Stimulated activated naive CD4-positive, alpha-beta T cell treated with Interleukin-2 at 50 U/mL for 16 hours (primary cell): Measurements from ENCODE around the gene LHFPL3.

ENCODE experiments used
- DNase-seq: peaks from one replicate; lab custom pipeline; 2025; lab: John Stamatoyannopoulos, UW

LHFPL3 gene

DNA sequence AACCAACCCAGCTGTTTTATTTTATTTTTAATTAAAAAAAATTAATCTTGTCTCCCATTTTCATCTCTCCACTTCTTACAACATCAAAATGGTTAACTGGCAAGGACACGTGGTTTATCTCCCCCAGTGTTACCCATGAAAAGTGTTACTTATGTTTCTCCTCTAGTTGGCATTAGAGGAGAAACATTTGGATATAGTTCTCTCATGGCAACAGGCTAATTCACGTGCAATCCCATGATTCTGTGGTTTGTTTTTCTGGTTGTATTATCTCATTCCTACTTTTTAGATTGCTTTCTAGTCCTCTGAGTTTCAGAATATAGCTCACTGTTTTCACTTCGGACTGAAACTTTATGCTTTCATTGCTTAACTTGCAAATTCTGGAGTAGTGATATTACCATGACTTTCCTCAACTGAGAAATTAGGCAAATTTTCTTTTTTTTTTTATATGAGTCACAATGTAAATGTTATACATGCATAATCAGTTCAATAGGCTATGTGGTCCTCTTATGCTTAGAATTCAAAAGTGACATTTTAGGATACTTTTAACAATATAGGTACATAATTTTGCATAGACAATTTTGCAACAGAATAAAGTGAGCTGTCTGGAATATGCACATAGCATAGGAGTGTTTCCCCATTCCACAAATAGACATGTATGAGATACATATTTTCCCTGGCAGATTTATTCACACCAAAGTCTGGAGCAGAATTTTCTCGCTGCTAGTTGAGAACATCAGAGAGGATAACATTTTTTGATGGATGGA lies 43.0 kb downstream of the LHFPL3 start:
- DNase-seq, result no peak

DNA sequence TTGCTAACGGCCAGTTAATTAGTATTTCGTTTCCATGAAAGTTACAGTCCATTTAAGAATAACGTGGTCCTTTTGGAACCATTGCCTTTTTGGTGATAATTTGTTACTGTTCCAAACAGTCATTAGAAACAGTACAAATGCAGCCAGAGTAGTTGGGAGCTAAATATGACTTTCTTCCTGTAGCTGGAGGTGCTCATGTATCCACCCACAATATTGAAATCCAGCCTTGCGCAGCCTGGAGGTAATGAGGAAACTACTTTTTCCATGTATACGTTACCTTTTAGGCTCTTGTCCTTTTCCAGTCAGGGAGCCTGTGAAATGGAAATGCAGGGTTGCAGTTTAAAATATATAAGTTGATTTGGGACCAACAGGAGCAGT lies 43.6 kb downstream of the LHFPL3 start:
- DNase-seq, result no peak

DNA sequence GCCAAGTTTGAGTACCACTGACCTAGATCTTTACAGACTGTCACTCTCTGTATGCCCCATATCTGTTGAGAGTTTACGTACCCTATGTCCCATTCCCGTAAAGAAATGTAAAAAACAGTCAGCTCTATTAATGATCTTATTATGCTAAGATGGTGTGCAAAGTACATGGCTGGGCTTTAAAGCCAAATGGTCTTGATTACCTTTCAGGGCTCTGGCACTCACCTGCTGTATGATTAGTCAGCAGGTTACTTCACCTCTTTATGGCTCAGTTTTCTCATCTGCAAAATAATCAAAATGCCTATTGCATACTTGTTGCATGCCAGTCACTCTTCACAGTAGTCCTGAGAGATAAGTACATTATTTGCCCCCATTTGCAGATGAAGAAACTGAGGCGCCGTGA lies 54.2 kb downstream of the LHFPL3 start:
- DNase-seq, result no peak

DNA sequence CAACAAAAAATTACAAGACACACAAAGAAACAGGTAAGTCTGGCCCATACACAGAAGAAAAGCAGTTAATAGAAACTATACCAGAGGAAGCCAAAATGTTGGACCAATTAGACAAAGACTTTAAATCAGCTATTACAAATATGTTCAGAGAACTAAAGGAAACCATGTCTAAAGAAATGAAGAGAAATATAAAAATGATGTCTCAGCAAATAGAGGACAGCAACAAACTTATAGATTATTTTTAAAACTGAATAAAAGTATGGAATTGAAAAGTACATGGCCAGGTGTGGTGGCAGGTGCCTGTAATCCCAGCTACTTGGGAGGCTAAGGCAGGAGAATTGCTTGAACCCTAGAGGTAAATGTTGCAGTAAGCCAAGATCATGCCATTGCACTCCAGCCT lies 58.5 kb downstream of the LHFPL3 start:
- no peak for DNase-seq

DNA sequence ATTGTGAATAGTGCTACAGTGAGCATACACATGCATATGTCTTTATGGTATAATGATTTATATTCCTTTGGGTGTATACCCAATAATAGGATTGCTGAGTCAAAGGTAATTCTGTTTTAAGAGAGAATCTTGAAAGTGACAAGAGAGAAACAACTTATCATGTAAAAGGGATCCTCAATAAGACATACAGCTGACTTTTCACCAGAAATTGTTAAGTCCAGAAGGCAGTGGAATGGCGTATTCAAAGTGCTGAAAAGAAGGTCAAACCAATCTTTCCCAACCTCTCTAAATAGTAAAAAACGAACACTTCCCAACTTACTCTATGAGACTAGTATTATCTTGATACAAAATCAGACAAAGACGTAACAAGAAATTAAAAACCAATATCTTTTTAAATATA lies 59.8 kb downstream of the LHFPL3 start:
- DNase-seq, result no peak

DNA sequence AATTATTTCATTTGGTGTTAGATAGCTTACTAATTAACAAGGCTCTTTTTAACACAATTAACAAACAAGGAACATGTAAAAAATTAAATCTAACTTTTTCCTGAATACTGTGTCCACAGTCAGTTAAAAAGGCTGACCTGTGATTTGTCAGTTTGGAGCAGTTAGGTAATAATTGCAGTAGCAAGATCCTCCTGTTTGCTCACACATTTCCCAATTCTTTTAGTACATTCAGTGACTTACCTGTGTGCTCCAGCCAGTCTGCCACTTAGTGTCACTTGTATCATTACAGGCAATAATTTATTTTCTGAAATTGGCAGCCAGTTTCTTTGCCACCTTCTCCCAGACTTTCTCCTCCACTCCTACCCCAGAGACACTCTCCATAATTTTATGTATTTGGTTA lies 66.8 kb downstream of the LHFPL3 start:
- DNase-seq, result no peak

DNA sequence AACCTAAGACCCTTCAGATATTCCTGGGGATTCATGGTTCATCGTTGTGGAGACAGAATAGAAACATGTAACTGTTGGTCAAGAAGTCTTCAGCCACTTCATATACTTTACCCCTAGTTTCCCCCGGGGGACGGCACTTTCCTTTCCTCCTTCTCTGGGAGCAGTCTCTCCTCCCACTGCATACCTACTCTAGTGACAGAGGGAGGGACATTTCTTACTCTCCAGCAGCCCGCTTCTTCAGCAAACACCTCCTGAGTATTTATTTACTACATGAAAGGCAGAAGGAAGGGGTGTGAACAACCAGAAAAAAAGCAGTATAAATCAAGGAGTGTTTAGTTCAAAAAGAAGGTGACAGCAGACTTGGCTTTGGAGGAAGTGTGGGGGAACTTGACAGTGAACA lies 69.0 kb downstream of the LHFPL3 start:
- no peak for DNase-seq

DNA sequence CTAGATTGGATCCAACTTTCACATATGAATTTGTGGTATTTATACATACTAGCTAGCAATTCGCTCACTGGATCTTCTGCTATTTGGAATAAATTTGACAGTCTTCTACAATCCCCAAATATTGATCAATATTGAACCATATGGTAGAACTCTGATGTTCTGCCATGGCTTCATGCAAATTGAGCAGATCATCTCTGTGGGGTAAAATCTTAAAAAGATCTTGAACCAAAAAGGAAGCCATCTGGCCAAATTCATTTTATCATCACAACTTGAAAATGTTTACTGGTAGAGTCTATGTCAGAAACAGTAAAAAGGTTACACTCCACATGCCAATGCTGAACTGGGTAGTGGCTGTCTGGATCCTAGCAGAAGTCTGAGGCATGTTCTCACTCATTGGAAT lies 80.0 kb downstream of the LHFPL3 start:
- no peak for DNase-seq

DNA sequence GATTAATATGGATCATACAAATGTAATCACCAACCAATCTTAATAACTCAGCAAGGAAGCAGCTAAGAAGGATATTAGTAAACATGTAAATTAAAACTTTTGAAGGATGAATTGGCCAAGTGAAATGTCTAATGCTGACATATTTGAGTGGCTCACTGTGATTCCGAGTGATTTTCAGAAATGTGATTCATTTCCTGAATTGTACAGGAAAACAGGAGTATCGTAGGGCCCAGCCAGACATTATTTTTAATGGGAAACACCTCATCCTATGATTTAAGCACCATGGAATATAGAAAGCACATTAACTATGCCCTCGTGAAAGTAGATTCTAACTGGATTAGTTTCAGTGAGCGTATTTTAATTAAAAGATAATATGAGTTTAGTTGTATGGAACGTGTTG lies 82.3 kb downstream of the LHFPL3 start:
- no peak for DNase-seq

DNA sequence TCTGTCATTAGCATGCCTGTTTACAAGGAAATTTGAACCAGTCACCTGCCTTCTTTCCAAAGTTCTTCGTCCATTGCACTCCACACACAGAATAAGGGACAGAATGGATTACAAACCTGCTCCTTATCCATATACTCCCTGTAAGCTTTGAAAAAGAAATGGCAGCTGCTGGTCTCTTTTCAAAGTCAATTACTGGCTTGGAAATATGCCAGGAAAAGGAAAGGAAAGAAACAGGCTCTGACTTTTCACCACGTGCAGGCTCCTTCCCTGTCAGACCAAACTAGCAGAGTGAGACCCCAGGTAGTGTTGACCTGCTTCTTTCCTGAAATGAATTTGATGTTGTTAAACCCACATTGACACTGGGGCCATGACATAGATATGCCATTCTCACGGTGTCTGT lies 84.5 kb downstream of the LHFPL3 start:
- DNase-seq, result no peak

DNA sequence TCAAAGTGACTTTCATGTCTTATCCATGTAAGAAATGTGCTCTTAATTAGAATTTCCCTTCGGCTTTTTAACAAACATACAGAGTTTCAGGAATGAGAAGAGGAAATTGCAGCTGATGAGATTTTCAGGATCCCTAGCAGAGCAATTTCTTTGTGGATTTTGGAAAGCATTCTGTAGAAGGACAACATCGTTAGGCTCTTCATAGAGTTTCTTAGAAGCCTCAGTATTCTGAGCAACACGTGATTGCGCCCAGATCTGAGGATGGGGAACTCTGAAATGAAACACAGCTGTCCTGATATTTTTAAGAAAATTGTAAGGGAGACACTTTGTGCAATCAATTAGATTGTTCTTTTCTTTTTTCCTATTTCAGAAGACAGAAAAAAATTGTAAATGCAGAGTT lies 85.8 kb downstream of the LHFPL3 start:
- DNase-seq, result no peak

DNA sequence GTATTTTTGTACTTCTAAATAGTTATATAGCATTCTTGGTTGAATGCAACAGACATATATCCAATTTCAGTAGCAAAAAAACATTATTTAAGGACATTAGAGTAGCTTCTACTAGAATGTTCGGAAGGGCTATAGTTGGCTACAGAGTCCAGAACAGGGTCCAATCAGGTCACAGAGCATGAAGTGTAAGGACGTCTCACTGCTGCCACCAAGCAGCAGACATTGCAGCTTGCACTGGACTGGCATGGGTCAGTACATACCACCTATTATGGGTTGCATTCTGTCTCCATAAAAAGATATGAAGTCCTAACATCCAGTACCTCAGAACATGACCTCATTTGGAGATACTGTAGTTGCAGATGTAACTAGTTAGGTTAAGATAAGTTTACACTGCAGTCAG lies 87.3 kb downstream of the LHFPL3 start:
- no peak for DNase-seq

DNA sequence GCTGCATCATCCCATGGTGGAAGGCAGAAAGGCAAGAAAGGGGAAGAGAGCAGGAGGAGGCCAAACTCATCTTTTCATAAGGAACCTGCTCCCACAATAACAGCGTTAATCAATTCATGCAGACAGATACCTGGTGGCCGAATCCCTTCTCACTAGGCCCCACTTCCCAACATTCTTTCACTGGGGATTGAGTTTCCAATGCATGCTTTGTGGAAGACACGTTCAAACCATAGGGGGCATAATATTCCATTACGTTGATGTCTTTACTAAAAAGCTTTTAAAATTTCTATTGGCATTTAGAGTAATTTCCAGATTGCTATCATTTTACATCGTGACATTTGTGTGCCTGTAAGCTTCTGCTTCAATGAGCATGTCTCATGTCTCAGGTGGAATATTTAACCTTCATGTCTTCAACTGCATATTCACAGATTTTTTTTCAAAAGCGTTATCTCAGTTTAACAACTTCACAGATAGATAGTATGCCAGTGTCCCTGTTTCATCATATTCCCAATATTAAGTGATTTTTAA lies 88.5 kb downstream of the LHFPL3 start:
- no peak for DNase-seq

DNA sequence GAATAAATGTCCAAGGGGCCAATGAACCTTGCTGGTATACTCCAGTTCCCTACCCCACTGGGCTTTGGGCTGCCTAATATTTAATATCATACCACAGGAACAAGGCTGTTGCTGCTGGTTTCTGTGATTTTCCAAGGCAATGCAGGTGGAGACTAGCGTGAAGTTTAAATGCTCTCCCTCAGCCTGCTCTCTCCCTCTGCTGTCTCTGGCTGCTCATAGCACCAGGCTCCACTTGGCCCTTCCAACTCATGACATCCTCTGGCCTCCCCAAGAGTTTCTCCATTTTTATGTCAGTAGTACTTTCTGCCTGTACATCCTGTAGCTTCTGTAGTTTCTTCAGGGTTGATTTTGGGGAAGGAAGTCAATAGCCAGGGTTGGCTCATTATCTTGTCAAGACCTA lies 103.5 kb downstream of the LHFPL3 start:
- DNase-seq, result no peak

DNA sequence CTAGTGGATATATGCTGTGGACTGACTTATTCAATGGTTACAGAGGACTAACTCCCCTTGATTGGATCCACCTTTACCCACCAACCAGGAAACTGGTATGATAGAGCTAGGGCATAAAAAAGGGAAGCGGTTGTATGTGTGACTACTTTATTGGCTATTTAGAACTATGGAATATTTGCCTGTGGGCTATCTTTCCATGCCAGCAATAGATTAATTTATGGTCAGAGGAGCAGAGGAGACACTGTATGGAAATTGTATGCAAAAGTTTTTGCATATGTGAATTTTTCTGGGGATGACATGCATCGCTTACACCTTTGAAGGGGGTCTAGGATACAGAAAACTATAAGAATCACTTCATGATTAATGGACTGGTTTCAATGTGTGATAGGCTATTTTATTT lies 105.7 kb downstream of the LHFPL3 start:
- no peak for DNase-seq

DNA sequence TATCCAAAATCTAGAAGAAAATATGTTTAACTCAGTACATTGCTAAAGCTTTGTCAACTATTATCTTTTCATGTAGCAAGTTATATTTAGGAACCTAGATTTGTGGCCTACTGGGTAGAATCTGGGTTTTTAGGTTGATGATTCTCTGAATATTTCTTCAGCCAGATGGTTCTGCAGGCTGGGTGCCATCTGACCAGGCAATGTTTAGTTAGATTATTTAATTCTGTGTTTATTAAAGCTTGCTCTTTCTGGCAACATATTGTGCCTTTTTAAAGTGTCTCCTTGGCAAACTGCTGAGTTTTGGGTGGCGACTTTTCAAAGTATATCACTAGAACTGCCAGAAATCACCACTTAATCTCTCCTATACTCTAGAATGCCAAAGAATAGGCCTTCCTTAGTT lies 114.1 kb downstream of the LHFPL3 start:
- no peak for DNase-seq

DNA sequence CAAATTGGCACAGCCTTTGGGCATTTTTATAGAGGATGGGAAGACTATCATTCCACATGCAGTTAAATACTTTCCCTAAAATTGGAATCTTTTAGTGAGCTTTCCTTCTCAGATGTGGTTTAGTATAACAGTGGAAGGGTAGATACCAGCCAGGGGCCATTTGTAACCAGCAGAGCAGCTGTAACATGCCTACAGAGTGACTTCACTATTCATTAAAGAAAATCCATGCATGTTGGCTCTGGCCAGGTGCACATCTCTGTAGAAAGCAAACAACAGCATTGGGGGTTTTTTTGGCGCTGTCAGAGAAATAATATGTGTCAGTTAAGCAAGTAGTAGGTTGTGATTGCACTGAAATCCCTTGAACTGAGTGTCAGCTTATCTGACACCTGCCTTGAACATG lies 115.6 kb downstream of the LHFPL3 start:
- no peak for DNase-seq

DNA sequence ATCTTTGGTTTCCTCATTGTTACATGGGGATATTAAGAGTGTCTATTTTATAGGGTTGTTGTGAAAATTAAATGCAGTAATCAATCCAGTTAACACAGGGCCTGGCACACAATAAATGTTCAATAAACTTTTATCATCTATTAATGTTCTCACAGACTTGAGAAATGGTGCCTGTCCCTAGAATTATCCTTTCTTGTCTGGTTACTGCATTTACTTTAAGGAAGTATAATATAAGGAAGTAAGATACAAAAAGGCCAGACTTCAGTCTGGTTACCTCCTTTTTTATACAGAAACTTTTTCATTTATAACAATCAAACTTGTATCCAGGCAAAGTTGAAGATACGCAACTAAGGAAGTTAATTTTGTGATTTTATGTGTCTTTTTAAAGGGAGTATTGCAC lies 117.0 kb downstream of the LHFPL3 start:
- no peak for DNase-seq

DNA sequence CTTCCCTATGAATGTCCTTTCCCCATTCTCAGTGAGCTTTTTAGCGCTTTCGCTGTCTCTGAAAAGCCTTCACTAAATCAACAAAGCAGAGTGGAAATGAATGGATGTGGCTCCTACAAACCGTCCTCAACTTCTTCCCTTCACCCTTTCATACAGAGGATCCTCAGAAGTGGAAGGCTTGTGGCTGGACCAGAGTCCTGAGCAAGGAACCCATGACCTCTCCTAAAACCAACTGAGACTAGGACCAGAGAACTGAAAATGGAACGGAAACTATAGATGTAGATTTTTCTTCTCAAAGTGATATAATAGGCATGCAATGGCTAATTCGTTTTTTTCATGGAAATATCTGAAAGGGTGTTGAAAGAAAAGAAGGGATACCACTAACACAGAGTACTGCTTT lies 122.5 kb downstream of the LHFPL3 start:
- no peak for DNase-seq

DNA sequence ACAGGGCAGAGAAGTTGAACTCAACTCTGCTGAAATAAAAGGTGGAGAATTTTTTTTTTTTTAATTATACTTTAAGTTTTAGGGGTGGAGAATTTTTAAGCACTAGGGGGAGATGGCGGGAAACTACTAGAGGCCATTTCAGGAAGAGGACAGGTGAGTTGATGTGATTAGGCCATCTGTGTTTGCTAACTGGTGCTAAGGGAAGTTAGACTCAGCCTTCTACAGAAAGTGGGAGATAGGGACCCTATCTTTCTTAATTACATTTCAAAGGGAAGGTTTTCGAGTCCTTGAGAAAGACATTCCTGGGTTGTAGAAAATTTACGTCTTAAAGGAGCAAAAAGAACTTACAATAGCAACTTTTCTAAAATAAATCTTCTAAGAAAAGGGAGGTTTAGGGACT lies 124.8 kb downstream of the LHFPL3 start:
- DNase-seq, result no peak

DNA sequence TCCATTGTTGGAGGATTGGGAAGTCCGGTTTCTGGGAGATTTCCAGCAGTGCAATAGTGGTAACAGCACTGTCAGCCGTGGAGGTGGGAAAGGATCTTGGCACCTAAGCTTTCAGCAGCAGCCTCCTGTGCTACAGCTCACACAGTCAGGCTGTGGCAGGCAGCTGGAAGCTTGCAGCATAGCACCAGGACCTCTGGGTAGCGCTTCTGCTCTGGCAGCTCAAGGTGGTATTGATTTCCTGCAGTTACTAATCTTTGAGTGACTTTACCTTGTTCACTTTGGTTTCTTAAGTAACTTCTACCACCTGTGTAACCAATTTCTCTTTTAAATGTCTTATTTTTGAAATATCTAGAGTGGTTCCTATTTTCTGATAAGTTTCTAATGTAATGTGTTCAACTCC lies 130.5 kb downstream of the LHFPL3 start:
- no peak for DNase-seq

DNA sequence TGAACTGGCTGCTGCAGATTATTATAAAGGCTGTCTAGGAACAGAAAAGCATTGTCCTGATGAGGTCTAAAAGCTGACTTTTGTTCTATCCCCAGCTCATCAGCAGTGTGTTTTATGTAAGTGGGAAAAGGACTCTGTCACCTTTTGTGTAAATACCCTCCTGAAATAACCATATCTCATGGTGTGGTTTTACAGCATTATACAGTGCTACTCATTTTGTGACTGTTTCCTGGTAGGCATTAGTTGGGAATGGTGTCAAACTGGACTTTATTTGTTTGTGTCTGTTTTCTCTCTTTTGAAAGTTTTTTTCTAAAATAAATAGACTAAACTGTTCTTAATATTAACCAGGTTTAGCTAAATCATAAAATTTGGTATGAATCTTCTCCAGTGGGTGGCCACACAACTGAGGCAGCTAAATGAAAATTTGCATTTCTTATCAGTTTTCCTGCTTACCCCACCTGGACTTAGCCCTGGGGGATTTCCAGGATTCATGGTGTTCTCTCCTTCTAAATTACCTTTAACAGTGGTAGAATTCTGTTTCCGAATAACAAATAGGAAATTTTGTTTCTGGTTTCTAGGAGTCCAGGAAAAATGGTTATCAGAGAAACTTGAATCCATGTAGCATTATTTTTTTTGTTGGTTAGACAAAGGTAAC lies 140.9 kb downstream of the LHFPL3 start:
- DNase-seq, result no peak

DNA sequence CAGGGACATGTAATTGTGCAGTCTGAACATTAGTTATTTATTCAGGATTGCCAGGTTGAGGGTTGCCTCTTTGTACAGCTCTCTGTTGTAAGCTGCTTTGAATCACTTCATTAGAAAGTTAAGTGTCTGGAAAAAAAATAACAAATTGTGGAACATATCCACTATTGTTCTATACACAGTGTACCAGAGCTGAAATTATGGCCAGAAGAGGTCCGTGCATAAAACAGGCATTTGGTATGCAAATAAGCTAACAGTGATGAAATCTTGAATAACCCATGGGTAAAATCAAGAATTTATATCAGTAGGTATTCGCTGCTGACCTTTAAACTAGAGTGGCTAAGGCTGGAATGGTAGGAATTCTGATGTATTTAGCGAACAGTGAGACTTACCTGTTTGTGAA lies 152.1 kb downstream of the LHFPL3 start:
- DNase-seq, result no peak
